Neural crest cell (in vitro differentiated cells): Measurements from ENCODE around the gene NR2C2. TPM values are rescaled to one million over a fixed set of nuclear protein-coding genes. Genes with fewer than 3 reads are reported as not detected.
"Not testable (repeated sequence)": the region's sequence is repeated elsewhere in the genome, so short reads cannot be mapped to it uniquely, and the experiment has no call there.

ENCODE experiments used
- DNase-seq: peaks from one replicate; pipeline ENCODE4 v3.0.0; 2021; ENCODE audit warnings: low read depth, mixed read lengths, low spot score
- H3K27ac Mint-ChIP-seq: one replicate; pipeline ENCODE4 v1.8.0; 2021; ENCODE audit warnings: mild to moderate bottlenecking, mixed read lengths; ENCODE audit not compliant: unreplicated experiment
- H3K27me3 Mint-ChIP-seq: 2 replicates; pipeline ENCODE4 v1.8.0; 2021; ENCODE audit warnings: low read depth, mild to moderate bottlenecking, mixed read lengths
- H3K36me3 Mint-ChIP-seq: 2 replicates; pipeline ENCODE4 v1.8.0; 2021; ENCODE audit warnings: low read depth, mild to moderate bottlenecking, mixed read lengths
- H3K4me1 Mint-ChIP-seq: 2 replicates; pipeline ENCODE4 v1.8.0; 2021; ENCODE audit warnings: mixed read lengths
- H3K4me3 Mint-ChIP-seq: one replicate; pipeline ENCODE4 v1.8.0; 2021; ENCODE audit warnings: mild to moderate bottlenecking, mixed read lengths
- H3K9me3 Mint-ChIP-seq: 2 replicates; pipeline ENCODE4 v1.8.0; 2021; ENCODE audit warnings: mixed read lengths
- CTCF ChIP-seq: fragments of 200-600 bp; sonication (generic); conservative IDR thresholded peaks from 2 replicates; pipeline ENCODE4 v1.5.0; 2021; ENCODE audit warnings: antibody characterized with exemption, mild to moderate bottlenecking
- long read RNA-seq: library from polyadenylated mRNA; unstranded; transcript quantifications from one replicate; pipeline ENCODE4 v2.0.0, GENCODE V29; 2020
- total RNA-seq: library from RNA; stranded (reverse); gene quantifications from 2 replicates; pipeline ENCODE4 v1.2.1, GENCODE V29; 2021

NR2C2 gene
- total RNA-seq: 34.4 and 37.7 TPM in 2 replicates
- long read RNA-seq, full-length matches to known transcripts: 1 of 12 reads
- long read RNA-seq, partial matches to known transcripts: 1 of 12 reads
- long read RNA-seq, other reads (novel, unspliced or antisense): 10 of 12 reads

- H3K4me3 Mint-ChIP-seq: peak within 1 kb of the TSS; percentile 100
- no peaks in the 10 kb centered on the region for H3K9me3 Mint-ChIP-seq
- peaks cover 38% of the 10 kb centered on the region for H3K4me1 Mint-ChIP-seq
- peak; percentile 80 for DNase-seq
- peaks cover 3% of the 10 kb centered on the region for H3K36me3 Mint-ChIP-seq
- peak within 1 kb of the TSS; percentile 100 for H3K27ac Mint-ChIP-seq
- TF ChIP-seq CTCF: no peak
- no peaks in the 10 kb centered on the region for H3K27me3 Mint-ChIP-seq
Observed at GRCh38 chr3:14947100-14947885, at the start of gene NR2C2. Gene NR2C2 (plus strand): TSS chr3:14947583. CDS start chr3:15003915, 56,332 bp downstream.

- H3K9me3 Mint-ChIP-seq: no peaks in the 10 kb centered on the region
- no peak overlapping the region for H3K4me3 Mint-ChIP-seq
- DNase-seq: no peak
- H3K36me3 Mint-ChIP-seq: no peaks in the 10 kb centered on the region
- H3K27me3 Mint-ChIP-seq: peaks cover 40% of the 10 kb centered on the region
- no peak for TF ChIP-seq CTCF
- peaks cover 4% of the 10 kb centered on the region for H3K4me1 Mint-ChIP-seq
- H3K27ac Mint-ChIP-seq: no peak overlapping the region
Observed at GRCh38 chr3:14898929-14899328, 48.5 kb upstream of the NR2C2 start.

- peaks cover 1% of the 10 kb centered on the region for H3K36me3 Mint-ChIP-seq
- no peak overlapping the region for H3K27ac Mint-ChIP-seq
- H3K9me3 Mint-ChIP-seq: peaks cover 6% of the 10 kb centered on the region
- peaks cover 36% of the 10 kb centered on the region for H3K27me3 Mint-ChIP-seq
- no peak overlapping the region for H3K4me3 Mint-ChIP-seq
- DNase-seq: no peak
- no peak for TF ChIP-seq CTCF
- H3K4me1 Mint-ChIP-seq: peaks cover 4% of the 10 kb centered on the region
Observed at GRCh38 chr3:14899993-14900618, 47.3 kb upstream of the NR2C2 start.

- H3K36me3 Mint-ChIP-seq: peaks cover 4% of the 10 kb centered on the region
- DNase-seq: no peak
- no peak overlapping the region for H3K4me3 Mint-ChIP-seq
- H3K4me1 Mint-ChIP-seq: peaks cover 4% of the 10 kb centered on the region
- H3K27ac Mint-ChIP-seq: no peak overlapping the region
- H3K9me3 Mint-ChIP-seq: peaks cover 11% of the 10 kb centered on the region
- peaks cover 29% of the 10 kb centered on the region for H3K27me3 Mint-ChIP-seq
- no peak for TF ChIP-seq CTCF
Observed at GRCh38 chr3:14900881-14901873, 46.2 kb upstream of the NR2C2 start.

GRCh38 chr3:14902719-14903118, 44.7 kb upstream of the NR2C2 start:
- H3K9me3 Mint-ChIP-seq: peaks cover 13% of the 10 kb centered on the region
- TF ChIP-seq CTCF: no peak
- no peak for DNase-seq
- no peak overlapping the region for H3K27ac Mint-ChIP-seq
- H3K4me3 Mint-ChIP-seq: no peak overlapping the region
- H3K27me3 Mint-ChIP-seq: peaks cover 21% of the 10 kb centered on the region
- H3K36me3 Mint-ChIP-seq: peaks cover 4% of the 10 kb centered on the region
- H3K4me1 Mint-ChIP-seq: peaks cover 4% of the 10 kb centered on the region

GRCh38 chr3:14903501-14903900, 43.9 kb upstream of the NR2C2 start:
- H3K9me3 Mint-ChIP-seq: peaks cover 13% of the 10 kb centered on the region
- not testable (repeated sequence) for H3K27ac Mint-ChIP-seq, H3K4me1 Mint-ChIP-seq, DNase-seq, H3K4me3 Mint-ChIP-seq, H3K36me3 Mint-ChIP-seq
- H3K27me3 Mint-ChIP-seq: peaks cover 14% of the 10 kb centered on the region
